ENCODE measurements around the gene BACH2.

DNA sequence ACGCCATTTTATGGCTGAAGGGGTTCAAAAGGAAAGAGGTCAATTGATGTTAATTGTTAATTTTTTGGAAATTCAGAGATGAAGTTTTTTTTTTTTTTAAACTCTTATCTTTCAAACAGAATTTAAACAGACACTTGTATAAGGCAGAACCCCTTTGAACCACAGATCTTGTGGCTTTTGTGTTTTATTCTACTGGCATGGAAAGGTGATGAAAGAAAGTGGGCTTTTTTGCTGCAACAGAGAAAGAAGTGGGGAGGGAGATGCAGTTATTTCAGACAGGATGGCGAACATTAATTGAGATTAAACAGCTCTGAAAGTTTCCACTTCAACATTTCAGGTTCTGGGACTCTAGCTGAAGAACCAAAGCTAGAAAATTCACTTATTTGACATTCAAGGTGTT is 201.5 kb downstream of the BACH2 start:
- TF ChIP-seq, protein P1, sequence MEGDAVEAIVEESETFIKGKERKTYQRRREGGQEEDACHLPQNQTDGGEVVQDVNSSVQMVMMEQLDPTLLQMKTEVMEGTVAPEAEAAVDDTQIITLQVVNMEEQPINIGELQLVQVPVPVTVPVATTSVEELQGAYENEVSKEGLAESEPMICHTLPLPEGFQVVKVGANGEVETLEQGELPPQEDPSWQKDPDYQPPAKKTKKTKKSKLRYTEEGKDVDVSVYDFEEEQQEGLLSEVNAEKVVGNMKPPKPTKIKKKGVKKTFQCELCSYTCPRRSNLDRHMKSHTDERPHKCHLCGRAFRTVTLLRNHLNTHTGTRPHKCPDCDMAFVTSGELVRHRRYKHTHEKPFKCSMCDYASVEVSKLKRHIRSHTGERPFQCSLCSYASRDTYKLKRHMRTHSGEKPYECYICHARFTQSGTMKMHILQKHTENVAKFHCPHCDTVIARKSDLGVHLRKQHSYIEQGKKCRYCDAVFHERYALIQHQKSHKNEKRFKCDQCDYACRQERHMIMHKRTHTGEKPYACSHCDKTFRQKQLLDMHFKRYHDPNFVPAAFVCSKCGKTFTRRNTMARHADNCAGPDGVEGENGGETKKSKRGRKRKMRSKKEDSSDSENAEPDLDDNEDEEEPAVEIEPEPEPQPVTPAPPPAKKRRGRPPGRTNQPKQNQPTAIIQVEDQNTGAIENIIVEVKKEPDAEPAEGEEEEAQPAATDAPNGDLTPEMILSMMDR (IDR thresholded peaks at IDR 0.05): no peak
- TF ChIP-seq EP300 (IDR thresholded peaks at IDR 0.05): no peak
- no peak for TF ChIP-seq POLR2AphosphoS5 (IDR thresholded peaks at IDR 0.05)
- no peak for TF ChIP-seq POLR2A (IDR thresholded peaks at IDR 0.05)
